Ishikawa (cell line): Measurements from ENCODE around the gene BCAT1.

ENCODE experiments used
- CEBPB ChIP-seq: IDR thresholded peaks from 2 replicates; pipeline ENCODE4 v1.6.1; 2012
- EP300 ChIP-seq: IDR thresholded peaks from 2 replicates; pipeline ENCODE4 v1.6.1; 2012; ENCODE audit warnings: borderline replicate concordance
- FOXM1 ChIP-seq: IDR thresholded peaks from 2 replicates; pipeline ENCODE4 v1.6.1; 2012; ENCODE audit warnings: low read depth, borderline replicate concordance
- RAD21 ChIP-seq: IDR thresholded peaks from 2 replicates; pipeline ENCODE4 v1.6.1; 2012; ENCODE audit warnings: low read depth
- REST ChIP-seq: IDR thresholded peaks from 2 replicates; pipeline ENCODE4 v1.6.1; 2012; ENCODE audit warnings: low read depth, mild to moderate bottlenecking

GRCh38 chr12:24777359-24777758 is 171.5 kb downstream of the BCAT1 start:
- no peak for TF ChIP-seq RAD21
- no peak for TF ChIP-seq CEBPB
- TF ChIP-seq EP300 = no peak
- no peak for TF ChIP-seq REST
- no peak for TF ChIP-seq FOXM1
